ENCODE data around the gene IFI16.

- TF ChIP-seq CTCF (IDR thresholded peaks at IDR 0.05 in 2 of 3, conservative IDR thresholded peaks at IDR 0.05 in 1 of 3; ENCODE audit: control insufficient read depth in 2 of 3, extremely low read depth in 1 of 3, insufficient read depth in 1 of 3, low read depth in 3 of 3, low read length in 3 of 3) (no peak), SPI1 (IDR thresholded peaks at IDR 0.05; ENCODE audit: borderline replicate concordance, insufficient read depth, low read depth, low read length) (no peak), EZH2 (IDR thresholded peaks at IDR 0.05; ENCODE audit: borderline replicate concordance, control insufficient read depth, low read depth, low read length) (no peak), POLR2AphosphoS5 (IDR thresholded peaks at IDR 0.05; ENCODE audit: low read length) (no peak), POLR2A (IDR thresholded peaks at IDR 0.05; ENCODE audit: low read depth, low read length) (no peak), USF2 (IDR thresholded peaks at IDR 0.05; ENCODE audit: borderline replicate concordance, low read depth, low read length) (no peak), USF1 (IDR thresholded peaks at IDR 0.05; ENCODE audit: borderline replicate concordance, extremely low read length, insufficient read depth, low read depth, low read length) (no peak), FOS (IDR thresholded peaks at IDR 0.05; ENCODE audit: borderline replicate concordance, extremely low read depth, insufficient read length) (no peak), ATF7 (IDR thresholded peaks at IDR 0.05; ENCODE audit: low read depth) (no peak), BCL11A (IDR thresholded peaks at IDR 0.05; ENCODE audit: low read depth, low read length) (no peak)
These were observed 21.3 kb downstream of the IFI16 start for GRCh38 chr1:159030877-159031447.
